ENCODE measurements around the gene STK17B.

Gene STK17B

GRCh38 chr2:196131384-196131937 is 39.9 kb downstream of the STK17B start:
- in situ Hi-C loops (cut with MboI; ENCODE audit: low pct_unique_long_range_greater_than_20kb, low sequenced_read_pairs, unreplicated experiment), result no loop called here
- TF ChIP-seq, protein P1, sequence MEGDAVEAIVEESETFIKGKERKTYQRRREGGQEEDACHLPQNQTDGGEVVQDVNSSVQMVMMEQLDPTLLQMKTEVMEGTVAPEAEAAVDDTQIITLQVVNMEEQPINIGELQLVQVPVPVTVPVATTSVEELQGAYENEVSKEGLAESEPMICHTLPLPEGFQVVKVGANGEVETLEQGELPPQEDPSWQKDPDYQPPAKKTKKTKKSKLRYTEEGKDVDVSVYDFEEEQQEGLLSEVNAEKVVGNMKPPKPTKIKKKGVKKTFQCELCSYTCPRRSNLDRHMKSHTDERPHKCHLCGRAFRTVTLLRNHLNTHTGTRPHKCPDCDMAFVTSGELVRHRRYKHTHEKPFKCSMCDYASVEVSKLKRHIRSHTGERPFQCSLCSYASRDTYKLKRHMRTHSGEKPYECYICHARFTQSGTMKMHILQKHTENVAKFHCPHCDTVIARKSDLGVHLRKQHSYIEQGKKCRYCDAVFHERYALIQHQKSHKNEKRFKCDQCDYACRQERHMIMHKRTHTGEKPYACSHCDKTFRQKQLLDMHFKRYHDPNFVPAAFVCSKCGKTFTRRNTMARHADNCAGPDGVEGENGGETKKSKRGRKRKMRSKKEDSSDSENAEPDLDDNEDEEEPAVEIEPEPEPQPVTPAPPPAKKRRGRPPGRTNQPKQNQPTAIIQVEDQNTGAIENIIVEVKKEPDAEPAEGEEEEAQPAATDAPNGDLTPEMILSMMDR (IDR thresholded peaks at IDR 0.05; ENCODE audit: extremely low read depth, insufficient read depth, missing control alignments), result peak; percentile 56

DNA sequence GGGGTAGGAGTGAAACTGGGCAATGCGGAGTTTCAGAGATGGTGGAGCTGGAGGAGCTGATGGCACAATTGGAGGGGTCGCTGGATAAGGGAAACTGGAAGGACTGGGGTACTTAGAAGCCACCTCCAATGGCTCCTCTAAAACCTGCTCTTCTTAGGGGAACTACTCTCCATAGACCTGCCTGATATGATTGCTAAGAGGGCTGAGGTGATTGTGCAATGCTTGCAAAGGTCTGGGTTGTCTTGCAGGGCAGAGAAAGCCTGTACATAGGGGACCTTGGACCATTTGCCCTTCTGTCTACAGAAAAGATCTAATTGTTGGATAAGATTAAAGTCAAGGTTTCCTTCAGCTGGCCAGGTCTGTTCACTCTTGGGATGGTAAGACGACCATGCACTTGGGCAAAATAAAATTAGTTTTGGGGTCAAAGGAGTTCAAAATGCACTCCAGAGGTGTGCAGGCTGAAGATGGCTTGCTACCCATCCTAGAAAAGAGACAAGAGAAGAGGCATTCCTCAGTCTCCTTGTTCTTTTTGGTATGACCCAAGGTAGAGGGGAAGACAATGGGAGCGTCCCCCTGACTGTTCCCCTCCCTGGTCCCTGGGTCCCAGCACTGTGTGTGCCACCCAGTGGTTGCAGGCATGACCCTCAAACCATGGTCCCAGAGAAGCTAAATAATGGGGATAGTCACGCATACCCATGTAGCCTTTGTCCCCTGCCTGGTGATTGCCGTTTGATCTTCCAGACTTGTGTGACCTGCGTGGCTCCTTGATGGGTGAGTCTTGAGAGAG is 41.1 kb downstream of the STK17B start:
- in situ Hi-C loops (cut with MboI; ENCODE audit: low pct_unique_long_range_greater_than_20kb, low sequenced_read_pairs, unreplicated experiment), result no loop called here

More at GRCh38 chr2:196131384-196131937, 39.9 kb downstream of the STK17B start:
- no peak for DNase-seq (ENCODE audit: low spot score)

DNA sequence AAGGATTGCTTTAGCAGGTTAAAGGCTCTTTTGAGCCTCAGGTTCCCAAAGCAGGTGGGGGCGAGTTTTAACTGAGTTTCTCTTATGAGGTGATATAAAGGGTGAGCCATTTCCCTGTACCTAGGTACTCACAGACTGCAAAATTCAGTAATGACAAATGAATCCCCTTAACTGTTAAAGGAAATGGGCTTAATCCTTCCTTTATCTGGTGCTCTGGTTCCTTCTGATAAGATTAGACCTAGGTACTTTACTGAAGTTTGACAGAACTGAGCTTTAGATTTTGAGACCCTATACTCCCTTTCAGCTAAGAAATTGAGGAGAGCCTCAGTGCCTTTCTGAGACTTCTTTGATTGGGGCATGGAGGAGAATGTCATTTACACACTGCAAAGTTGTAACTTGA is 42.6 kb downstream of the STK17B start:
- TF ChIP-seq, protein P1 (IDR thresholded peaks at IDR 0.05; ENCODE audit: extremely low read depth, insufficient read depth, missing control alignments), result no peak
- no peak for DNase-seq (ENCODE audit: low spot score)
- in situ Hi-C loops (cut with MboI; ENCODE audit: low pct_unique_long_range_greater_than_20kb, low sequenced_read_pairs, unreplicated experiment), result no loop called here

More for the DNA sequence above, 41.1 kb downstream of the STK17B start:
- DNase-seq (ENCODE audit: low spot score), result no peak
- TF ChIP-seq, protein P1 (IDR thresholded peaks at IDR 0.05; ENCODE audit: extremely low read depth, insufficient read depth, missing control alignments), result no peak

DNA sequence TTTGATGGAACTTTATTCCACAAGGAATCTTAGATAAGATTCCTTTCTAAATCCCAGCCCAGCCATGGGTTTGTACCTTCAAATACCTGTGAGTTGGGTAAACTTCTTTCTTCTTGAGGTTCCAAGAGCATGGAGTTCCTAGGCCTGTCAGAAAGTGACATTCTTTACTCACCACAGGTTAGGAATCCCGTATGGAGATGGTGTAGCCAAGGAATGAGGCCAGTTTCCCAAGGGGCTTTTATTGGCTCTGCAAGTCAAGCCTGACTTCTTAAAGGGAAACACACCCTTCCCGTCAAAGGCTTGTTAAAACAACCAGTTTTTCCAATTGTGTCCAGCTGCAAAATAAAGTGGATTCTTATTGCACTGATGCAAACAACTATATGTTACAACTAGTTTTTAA is 45.8 kb downstream of the STK17B start:
- TF ChIP-seq, protein P1 (IDR thresholded peaks at IDR 0.05; ENCODE audit: extremely low read depth, insufficient read depth, missing control alignments), result no peak

DNA sequence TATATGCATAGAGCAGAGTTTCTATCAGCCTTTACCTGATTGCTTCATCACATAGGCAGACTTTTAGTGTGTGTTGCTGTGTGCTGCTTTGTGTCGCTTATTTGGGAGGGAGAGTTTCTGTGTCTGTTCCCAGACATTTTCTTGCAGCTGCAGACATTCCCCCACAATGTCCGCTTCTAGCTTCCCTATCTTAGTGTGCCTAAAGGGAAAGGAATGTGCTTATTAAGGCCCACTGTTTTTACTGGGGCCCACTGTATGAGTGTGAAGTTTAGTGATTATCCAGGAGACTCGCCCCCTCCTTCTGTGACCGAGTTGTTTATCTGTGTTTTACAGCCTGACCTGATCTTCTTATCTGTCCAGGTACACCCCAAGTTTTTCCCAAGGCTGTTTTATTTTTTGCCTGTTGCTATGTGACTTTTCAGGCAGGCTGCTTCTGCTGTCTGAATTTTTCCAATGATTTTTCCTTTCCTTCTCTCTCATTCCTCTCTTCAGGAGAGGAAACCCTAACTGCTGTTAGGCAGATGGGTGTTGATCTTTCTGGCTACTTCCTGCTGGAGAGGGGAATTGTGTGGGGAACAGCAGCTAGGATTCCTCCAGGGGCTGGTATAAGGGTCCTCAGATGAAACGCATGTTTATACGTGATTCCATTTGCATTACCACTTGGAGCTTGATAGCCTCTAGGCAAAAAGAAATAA is 47.6 kb downstream of the STK17B start:
- DNase-seq (ENCODE audit: low spot score), result no peak
- TF ChIP-seq, protein P1 (IDR thresholded peaks at IDR 0.05; ENCODE audit: extremely low read depth, insufficient read depth, missing control alignments), result no peak
- in situ Hi-C loops (cut with MboI; ENCODE audit: low pct_unique_long_range_greater_than_20kb, low sequenced_read_pairs, unreplicated experiment), result no loop called here

More for the DNA sequence above, 45.8 kb downstream of the STK17B start:
- in situ Hi-C loops (cut with MboI; ENCODE audit: low pct_unique_long_range_greater_than_20kb, low sequenced_read_pairs, unreplicated experiment), result no loop called here
- DNase-seq (ENCODE audit: low spot score), result no peak

GRCh38 chr2:196119926-196120325 is 51.5 kb downstream of the STK17B start:
- no peak for DNase-seq (ENCODE audit: low spot score)
- TF ChIP-seq, protein P1 (IDR thresholded peaks at IDR 0.05; ENCODE audit: extremely low read depth, insufficient read depth, missing control alignments), result no peak
- in situ Hi-C loops (cut with MboI; ENCODE audit: low pct_unique_long_range_greater_than_20kb, low sequenced_read_pairs, unreplicated experiment), result no loop called here
